ENCODE results near the gene MAPK12.

DNA sequence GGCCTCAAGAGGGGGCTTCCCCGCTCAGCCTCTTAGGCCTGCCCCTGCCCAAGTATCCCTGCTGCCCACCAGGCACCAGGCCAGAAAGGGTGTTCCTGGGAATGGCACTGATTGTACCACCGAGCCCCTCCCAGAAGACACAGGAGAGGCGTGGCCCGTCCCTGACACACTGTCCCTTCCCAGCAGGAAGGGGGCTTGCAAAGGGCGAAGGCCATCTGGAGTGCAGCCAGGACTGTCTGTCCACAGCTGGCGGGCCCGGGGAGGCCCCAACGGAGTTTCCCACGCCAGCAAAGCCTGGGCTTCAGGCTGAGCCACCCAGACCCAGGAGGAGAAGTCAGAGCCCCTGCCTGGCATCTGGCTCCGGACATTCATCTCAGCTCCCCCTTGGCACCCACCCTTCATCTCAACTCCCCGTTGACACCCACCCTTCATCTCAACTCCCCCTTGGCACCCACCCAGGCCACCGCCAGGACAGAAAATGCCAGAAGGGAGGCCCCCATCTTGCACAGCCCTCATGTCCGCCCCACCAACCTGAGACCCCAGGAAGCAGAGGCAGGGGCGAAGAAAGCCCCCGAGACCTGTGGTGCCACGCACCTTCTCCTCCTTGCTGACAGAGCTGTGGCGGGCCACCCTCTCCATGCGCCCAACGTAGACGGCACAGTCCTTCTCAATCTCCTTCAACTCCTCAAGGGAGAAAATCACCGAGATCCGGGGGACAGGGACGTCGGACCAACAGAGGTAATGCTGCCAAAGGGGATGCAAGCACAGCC lies 36.1 kb downstream of the MAPK12 start:
- no peak for TF ChIP-seq CTCF (conservative IDR thresholded peaks at IDR 0.05; ENCODE audit: low read depth, low read length)
- no peak for TF ChIP-seq POLR2A (IDR thresholded peaks at IDR 0.05; ENCODE audit: low read depth, low read length)
- no peak for TF ChIP-seq RAD21 (IDR thresholded peaks at IDR 0.05; ENCODE audit: low read length)
- TF ChIP-seq RFX5 (IDR thresholded peaks at IDR 0.05; ENCODE audit: low read depth, low read length), result no peak
- TF ChIP-seq, protein P1, sequence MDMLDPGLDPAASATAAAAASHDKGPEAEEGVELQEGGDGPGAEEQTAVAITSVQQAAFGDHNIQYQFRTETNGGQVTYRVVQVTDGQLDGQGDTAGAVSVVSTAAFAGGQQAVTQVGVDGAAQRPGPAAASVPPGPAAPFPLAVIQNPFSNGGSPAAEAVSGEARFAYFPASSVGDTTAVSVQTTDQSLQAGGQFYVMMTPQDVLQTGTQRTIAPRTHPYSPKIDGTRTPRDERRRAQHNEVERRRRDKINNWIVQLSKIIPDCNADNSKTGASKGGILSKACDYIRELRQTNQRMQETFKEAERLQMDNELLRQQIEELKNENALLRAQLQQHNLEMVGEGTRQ (IDR thresholded peaks at IDR 0.05; ENCODE audit: low read depth, low read length), result no peak
- TF ChIP-seq MAFK (IDR thresholded peaks at IDR 0.05; ENCODE audit: low read depth, low read length), result no peak
- TF ChIP-seq SMC3 (IDR thresholded peaks at IDR 0.05; ENCODE audit: low read depth, low read length), result no peak
- TF ChIP-seq MAZ (IDR thresholded peaks at IDR 0.05; ENCODE audit: borderline replicate concordance, low read depth, low read length), result no peak
- TF ChIP-seq CEBPB (IDR thresholded peaks at IDR 0.05; ENCODE audit: low read depth, low read length), result no peak
- no peak for TF ChIP-seq MXI1 (IDR thresholded peaks at IDR 0.05; ENCODE audit: borderline replicate concordance, low read depth, low read length)
- no peak for TF ChIP-seq RCOR1 (IDR thresholded peaks at IDR 0.05; ENCODE audit: insufficient replicate concordance, low read length)
- no peak for TF ChIP-seq FOS (IDR thresholded peaks at IDR 0.05; ENCODE audit: low read depth, low read length)
- no peak for TF ChIP-seq CHD1 (IDR thresholded peaks at IDR 0.05; ENCODE audit: low read depth, low read length)
- TF ChIP-seq ELK1 (IDR thresholded peaks at IDR 0.05; ENCODE audit: borderline replicate concordance, low read depth, low read length), result no peak
